HG03196 (cell line): ENCODE results near the gene ELOVL7.
A peak's percentile ranks its signal among the peaks of the same experiment; 100 is the strongest.
"Not testable (repeated sequence)": the region's sequence is repeated elsewhere in the genome, so short reads cannot be mapped to it uniquely, and the experiment has no call there.

Experiments
- ATAC-seq: cut with Tn5 transposase; IDR thresholded peaks from one replicate; pipeline ENCODE4 v1.9.1; 2021; ENCODE audit not compliant: unreplicated experiment

ELOVL7 gene

DNA sequence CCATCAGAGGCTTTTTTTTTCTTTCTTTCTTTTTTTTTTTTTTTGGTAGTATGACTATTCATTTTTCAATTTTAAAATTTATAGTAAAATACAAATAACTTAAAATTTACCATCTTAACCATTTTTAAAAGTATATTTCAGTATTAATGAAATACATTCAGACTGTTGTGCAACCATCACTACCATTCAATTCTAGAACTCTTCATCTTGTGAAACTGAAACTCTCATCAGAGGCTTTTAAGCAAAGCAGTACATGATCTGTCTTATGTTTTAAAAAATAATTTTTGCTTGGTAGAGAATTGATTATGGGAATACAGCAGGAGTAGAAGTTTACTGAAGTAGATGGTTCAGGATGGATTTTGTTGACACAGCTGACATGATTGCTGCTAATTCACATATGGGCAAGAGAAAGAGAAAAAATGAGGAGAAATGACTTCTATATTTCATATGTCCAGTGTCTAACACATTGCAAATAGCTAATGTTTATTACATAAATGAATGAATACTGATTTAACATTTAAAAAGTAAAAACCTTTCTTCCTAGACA is 13.4 kb downstream of the ELOVL7 start:
- peak; percentile 41 for ATAC-seq

DNA sequence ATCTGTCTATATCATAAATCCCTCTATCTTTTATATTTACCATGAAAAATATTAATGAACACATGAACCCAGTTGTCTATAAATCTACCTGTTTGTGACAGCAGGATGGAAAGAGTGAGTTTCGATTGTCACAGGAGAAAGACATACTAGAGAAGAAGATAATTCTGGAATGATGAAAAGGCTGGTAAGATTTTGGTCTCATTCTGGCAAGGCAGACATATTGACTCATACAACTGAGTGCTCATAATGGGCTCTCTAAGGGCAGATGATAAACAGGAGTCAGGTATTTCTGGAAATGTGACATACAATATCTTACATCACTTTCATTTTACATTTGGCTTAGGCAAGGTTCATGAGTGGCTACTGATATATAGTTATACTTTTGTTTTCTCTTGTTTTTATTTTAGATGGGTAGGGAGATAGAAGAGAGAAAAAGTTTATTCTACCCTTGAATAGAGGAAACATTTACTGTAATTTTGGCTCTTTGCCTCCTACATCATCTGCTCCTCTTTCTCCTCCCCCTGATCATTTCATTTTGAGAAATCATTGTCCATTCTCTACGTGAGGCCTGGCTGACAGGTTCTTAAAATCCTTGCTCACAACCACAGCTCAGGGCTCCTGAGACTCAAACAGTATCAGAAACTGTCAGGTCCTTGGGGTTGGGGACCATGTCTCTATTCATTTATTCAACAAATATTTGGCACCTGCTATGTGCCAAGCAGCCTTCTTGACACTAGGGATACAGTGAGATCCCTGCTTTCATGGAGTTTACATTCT is 14.4 kb downstream of the ELOVL7 start:
- no peak for ATAC-seq

DNA sequence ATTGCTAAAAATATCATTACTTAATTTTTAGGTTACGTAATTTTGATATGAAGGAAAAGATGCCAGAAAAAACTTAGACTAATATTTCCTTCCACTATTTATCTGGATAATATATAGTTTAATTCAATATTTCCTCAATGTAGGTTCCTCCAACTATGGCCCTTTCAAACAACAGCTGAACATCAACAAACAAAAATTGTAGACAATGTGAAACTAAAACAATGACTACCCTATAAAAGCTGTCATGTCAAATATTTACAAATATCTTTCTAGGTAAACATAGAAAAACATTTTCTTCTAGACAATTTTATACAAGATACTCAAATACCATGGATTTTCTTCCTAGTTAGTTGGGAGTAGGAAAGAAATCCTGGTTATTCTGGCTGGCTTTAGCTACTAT is 16.9 kb downstream of the ELOVL7 start:
- ATAC-seq = no peak

DNA sequence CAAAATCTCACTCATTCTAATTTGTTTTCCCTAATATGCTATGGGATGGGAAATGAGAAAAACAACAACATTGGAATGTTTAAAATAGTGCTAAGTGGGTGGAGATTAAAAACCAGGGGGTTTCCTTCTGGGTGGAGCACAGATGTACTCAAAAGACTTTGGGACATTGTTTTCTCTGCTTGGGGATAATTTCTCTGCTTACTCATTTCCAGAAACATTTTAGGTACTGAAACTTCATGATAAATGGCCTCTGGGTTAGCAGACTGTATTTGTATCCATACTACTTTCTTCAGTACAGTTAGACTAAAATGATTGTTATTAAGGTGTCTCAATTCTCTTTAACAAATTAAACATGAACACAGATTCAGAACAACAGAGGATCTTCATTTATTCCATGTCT is 17.4 kb downstream of the ELOVL7 start:
- peak; percentile 75 for ATAC-seq

DNA sequence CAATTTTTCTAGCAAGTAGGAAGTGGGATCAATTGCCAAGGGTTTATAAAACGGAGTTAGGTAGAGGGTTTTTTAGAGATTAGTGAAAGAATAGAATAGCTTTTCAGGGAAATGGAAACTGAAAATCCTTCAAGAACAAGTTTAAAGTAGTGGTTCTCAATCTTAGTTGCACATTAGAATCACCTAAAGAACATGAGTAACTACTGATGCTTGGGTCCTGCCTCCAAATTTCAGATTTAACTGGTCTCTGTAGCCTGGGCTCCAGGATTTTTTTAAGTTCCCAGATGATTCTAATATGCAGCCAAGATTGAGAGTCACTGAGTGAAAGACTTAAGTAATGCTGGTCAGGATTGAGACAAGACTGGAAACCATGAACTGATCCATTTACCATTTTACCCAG is 20.5 kb downstream of the ELOVL7 start:
- no peak for ATAC-seq

DNA sequence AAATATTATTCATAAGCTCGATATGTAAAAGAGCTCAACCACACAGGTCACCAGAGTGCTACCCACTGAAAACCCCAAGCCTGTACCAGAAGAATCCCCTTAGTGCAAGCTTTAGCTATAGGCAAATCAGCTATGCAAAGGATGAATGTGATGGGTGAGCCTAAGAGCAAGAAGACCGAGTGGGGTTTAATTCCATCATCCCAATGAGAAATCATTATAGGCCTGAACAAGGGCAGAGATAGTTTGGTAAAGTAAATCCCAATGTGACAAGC is 21.8 kb downstream of the ELOVL7 start:
- ATAC-seq = no peak

DNA sequence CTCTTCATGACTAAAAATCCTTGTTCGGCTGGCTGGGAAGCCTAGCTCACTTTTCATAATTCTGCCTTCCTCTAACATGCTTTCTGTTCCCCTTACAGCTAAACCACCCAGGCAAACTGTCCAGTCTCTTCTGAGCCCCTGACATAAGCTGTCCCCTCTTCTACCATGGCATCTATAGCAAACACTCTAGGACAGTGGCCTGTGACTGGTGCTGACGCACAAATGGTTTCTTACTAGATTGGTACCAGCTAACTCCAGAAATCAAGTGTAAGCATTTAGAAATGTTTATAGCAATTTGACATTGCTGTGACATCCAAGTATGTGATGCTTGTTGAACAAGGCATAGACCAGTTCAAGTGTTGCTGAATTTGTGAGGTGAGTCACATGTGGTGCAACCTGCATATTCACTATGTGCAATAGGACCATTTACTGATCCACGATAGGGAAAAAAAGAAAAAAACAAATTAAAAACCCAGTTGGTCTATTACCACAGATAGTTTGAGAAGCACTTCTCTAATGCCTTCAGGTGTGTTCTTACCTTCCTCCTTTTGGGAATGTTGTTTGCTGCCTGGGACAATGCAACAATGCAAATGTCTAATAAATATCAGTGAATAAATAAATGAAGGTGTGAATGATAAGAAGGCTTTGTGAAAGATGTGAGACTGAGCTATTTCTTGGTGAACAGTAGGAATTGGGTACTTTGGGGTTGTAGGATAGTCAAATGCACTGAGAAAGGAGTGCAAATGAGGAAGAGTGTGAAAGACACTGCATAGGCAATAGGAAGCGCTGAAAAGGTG is 22.4 kb downstream of the ELOVL7 start:
- ATAC-seq = no peak

DNA sequence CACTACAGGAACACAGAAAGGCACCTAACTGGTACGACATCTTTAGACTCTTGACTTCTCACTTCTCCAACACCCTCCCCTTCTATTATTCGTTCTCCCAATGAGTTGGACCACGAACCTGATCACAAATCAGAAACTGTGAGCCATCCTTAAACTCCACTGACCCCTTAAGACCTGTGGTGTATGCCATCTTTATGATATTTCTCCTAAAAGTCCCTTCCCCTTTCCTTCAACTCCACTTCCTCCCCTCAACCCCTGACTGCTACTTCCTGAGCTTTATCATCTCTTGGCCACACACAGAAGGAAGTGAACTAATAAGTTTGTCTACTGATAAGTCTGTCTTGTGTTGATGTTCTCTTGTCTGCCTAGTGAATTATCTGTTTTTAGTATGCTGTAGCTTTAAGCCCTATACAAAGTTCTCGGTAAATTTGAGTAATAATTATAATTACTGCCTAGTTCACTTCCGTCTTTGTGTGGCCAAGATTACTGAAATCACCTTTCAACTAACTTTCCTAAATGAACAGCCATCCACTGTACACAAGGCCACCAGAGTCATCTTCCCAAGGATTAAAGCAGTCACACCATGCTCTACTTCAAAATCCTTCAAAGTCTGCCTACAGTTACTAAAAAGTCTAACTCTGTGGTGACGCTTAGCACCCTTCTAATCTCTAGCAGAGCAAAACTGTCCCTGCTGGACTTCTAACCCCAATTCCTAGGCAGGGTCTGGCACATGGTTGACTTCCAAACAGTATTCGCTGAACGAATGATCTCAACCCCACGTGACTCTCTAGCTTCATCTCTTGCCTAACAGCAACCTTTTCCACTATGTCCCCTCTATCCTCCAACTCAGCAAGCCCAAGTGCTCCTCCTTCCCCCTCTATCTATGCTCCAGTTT is 23.2 kb downstream of the ELOVL7 start:
- ATAC-seq = no peak

DNA sequence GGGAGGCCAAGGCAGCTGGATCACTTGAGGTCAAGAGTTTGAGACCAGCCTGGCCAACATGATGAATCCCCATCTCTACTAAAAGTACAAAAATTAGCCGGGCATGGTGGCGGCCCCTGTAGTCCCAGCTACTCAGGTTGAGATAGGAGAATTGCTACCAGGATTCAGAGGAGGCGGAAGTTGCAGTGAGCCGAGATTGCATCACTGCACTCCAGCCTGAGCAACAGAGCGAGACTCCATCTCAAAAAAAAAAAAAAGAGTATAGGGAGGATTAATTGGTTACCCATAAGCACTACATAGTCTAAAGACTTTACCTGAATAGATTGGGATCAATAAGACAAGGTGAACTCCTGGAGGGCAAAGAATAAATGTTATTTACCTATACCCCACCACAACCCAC is 27.9 kb downstream of the ELOVL7 start:
- ATAC-seq = not testable (repeated sequence)

DNA sequence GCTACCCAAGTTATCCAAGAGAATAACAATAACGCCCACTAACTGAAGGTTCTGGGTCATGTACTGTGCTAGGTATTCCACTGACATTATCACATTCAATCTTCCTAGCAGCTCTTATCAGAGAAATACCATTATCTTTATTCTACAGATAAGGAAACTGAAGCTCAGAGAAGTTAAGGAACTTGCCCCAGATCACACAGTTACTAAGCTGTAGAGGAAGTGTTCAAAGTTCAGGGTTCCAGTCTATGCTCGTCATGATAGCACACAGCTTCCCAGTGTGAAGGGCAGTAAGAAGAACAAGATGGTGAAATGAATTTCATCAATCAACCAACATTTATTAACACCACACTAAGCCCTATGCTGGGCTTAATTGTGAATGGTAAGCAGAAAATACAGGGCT is 29.6 kb downstream of the ELOVL7 start:
- no peak for ATAC-seq

DNA sequence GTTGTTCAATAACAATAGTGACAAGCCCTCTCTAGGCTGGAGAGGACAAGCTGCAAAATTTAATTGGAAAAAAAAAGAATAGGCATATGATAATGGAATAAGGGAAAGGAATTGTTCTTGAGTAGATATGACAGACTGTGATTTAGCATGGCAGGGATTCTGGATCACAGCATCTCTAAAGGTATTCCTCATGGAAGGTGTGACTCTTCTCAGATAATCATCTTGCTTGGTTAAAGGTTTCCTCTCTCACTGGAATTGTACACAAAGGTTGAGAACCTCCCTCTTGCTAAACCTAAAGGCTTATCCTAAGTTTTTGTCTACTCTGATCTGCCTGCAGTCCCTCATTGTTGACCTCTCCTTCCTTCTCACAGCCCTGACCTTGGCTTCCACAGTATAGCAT is 31.6 kb downstream of the ELOVL7 start:
- no peak for ATAC-seq

DNA sequence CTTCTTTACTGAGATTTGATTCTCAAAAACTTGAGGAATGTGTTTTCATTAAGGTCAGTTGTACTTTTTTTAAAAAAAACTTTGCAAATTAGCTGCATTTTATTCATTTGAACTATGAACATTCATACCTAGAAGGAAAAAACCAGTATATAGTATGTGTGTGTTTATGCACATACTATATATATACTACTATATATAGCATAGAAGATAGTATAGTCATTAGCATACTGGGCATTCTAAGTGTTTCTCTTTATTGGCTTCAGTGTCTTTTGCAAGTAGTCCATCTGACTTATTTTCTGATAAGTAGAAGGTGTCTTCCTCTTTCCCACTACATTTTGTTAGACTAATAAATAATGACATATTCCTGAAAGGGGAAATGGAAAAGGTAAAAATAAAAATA is 33.0 kb downstream of the ELOVL7 start:
- peak; percentile 57 for ATAC-seq

DNA sequence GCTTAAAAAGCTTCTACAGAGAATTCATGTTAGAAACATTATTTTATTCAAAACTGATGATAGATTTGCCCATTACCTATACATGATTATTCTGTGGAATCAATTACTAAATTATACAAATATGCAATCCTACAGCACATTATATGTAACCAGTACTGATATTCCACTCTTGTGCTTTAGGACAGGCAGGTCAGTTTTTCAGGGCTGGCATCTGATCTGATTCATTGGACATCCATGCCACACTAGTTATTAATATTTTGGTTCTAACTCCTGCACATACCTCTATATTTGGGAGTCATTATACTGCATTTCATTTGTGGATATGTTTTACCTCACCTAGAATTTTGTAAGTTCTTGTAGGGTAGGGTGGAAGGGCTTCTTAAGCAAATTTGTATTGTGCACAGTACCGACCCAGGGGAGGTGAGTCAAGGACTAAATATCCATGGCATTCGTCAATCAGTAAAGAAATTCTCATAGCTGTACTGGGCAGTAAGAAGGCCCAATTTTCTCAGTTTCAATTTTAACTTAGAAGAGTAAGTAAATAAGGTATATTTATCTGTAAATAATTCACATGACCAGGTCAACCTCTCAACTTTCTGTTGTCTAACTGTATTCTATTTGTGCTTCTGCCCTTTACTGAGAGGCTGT is 33.5 kb downstream of the ELOVL7 start:
- ATAC-seq = peak; percentile 98

DNA sequence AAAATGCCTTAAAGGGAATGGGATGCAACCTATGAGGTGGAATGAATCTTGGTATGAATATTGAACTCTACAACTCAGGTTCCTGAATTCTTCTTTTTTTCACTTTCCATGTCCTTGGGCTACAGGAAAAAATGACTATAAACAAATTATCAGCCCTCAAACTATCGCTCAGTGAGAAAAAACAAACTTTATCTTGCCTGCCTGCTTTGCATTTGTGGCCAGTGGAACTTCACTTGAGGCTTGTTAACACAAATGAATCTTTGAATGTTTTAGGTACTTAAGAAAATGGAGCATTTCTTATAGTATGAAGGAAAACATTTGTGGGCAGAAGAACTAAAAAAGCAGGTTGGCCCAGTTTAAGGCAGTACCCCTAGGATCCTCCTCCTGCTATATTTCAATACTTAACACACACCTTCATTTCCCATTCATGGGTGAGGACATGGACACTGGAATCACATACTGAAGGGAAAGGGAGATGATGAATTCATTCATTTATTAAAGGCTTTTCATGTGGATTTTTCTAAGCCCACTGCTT is 34.1 kb downstream of the ELOVL7 start:
- ATAC-seq = no peak

DNA sequence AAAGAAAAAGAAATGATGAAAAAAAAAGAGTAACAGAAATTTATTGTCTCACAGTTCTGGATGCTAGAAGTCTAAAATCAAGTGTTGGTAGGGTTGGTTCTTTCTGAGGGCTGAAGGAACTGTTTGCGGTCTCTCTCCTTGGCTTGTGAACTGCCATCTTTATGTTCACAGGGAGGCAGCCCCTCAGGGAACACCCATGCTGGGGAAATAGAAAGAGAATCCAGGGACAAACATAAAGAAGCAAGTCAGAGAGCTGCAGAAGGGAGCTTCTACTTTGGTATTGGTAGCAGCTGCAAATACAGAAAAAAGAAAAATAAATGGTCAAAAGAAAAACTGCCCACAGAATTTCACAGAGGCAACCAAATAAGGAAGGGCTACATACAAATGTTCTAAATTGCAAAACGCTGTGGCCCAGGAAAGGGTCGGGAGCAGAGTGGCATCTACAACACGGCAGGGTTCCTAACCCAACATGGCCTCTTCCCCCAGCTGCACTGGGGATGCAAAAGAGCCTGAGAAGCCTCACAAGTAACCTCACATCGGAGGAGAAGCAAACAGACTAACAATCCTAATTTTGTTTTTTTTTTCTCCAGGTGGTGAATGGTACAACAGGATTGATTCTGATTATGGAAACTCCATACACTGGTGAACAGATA is 37.4 kb downstream of the ELOVL7 start:
- ATAC-seq = no peak

DNA sequence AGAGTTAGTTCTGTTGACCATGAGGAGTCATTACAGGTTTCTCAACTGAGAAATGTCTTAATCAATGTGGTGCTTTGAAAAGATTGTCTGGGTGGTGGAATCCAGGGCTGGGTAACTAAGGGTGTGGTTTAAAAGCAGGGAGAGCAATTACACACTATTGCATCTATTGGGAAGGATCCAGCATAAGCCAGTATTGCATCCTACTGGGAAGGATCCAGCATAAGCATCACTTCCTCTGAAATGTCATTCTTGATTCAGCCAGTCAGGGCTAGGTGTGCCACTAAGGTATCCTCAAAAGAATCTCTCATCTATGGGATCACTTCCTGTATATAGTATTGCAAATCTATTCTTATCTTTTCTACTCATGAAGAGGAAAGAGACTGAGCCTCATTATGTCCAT is 38.6 kb downstream of the ELOVL7 start:
- ATAC-seq = no peak

DNA sequence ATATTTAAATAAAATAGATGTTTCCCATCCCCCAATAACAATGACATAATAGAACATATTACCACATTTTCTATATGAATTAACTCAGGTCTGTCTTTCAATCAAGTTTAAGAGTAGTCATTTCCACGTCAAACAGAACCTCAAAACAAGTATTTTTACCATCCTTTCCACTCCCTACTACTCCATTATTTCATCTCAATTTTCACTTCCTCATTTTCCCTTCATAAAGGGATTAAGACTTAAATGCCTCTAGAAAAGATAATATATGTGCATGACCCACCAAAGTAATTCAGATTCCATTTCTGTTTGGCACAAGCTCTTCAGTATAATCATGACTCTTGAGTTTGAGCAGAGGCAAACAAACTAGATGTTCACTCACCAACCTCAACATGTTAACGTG is 40.4 kb downstream of the ELOVL7 start:
- ATAC-seq = no peak

DNA sequence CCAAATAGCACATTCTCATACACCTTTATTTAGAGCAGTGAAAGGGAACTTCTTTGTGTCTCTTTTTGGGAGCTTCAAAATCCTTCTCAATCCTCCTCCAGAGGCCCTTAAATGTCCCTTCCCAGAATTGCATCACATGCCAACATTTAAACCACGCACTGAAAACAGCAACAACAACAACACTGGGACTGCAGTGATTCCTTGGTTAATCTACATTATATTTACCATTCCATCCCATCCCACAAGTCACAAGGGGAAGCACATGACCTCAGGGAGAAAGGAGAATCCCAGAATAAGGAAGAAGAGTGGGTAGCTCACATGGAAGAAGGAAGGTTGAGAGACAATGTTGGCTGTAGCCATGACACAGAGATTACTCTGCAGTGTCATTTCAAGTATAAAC is 41.1 kb downstream of the ELOVL7 start:
- ATAC-seq = no peak

DNA sequence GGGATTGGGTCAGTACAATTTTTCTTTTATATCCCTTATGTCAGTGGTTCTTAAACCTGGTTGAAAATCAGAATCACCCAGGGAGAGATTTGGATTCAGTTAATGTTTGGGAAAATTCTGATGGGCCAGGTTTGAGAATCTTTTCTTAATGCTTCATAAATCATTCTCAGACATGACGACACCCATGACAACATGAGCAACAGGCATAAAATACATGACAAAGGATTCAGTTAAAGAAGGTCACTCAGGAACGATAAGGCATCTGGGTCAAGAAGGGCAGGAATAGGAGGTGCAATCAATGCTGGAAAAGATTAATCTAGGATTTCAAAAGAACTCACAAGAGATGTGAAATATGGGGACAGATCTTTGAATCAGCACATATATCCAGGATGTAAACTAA is 41.8 kb downstream of the ELOVL7 start:
- no peak for ATAC-seq

DNA sequence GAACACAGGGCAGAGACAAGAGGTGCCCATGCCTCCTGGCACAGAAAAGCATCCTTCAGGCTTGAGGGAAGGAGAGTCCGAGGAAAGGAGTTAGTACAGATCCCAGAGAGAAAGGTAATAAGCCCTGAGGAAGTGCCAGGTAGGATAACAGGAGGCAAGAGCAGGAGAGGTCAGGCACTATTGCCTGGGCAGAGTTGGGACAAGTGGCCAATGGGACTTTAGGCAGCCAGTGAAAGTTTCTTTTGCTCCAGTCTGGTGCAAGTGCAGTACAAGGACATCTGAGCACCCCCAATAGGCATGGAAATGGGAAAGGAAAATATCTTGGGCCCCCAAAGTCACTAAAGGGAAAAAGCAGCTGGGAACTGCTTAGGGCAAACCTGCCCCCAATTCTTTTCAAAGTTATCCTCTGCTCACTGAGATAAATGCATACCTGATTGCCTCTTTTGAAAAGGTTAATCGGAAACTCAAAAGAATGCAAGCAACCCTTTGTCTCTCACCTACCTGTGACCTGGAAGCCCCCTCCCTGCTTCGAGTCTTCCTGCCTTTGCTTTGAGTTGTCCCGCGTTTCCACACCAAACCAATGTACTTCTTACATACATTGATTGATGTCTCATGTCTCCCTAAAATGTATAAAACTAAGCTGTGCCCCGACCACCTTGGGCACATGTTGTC is 46.5 kb downstream of the ELOVL7 start:
- ATAC-seq = no peak
